ENCODE measurements around the gene CLMN.

The CLMN gene

GRCh38 chr14:95134304-95134933 is 185.3 kb downstream of the CLMN start:
- TF ChIP-seq POLR2A (IDR thresholded peaks at IDR 0.05; ENCODE audit: low read depth, low read length): no peak
- FAIRE-seq (no peak), DNase-seq (ENCODE audit: insufficient read length, low spot score) (no peak)

- FAIRE-seq: no peak
- TF ChIP-seq POLR2A (IDR thresholded peaks at IDR 0.05; ENCODE audit: low read depth, low read length): no peak
- no peak for DNase-seq (ENCODE audit: insufficient read length, low spot score)
Measured at GRCh38 chr14:95133282-95133681, 186.4 kb downstream of the CLMN start.

GRCh38 chr14:95132760-95133159 is 186.9 kb downstream of the CLMN start:
- FAIRE-seq (no peak), DNase-seq (ENCODE audit: insufficient read length, low spot score) (no peak)
- TF ChIP-seq POLR2A (IDR thresholded peaks at IDR 0.05; ENCODE audit: low read depth, low read length): no peak

All from H54 (cell line).